ENCODE measurements around the gene COQ8B.
"Not testable (repeated sequence)": the region's sequence is repeated elsewhere in the genome, so short reads cannot be mapped to it uniquely, and the experiment has no call there.

Gene COQ8B

GRCh38 chr19:40716482-40717324, at the start of gene COQ8B, which contains the start of gene ITPKC:
Gene COQ8B (minus strand): TSS chr19:40716886. CDS start chr19:40714632, 2,254 bp downstream.
Gene ITPKC (plus strand): TSS chr19:40717112. CDS start chr19:40717136, 24 bp downstream.
- DNase-seq (ENCODE audit: low read depth in 2 of 2): peak; percentile 91 to 94

DNA sequence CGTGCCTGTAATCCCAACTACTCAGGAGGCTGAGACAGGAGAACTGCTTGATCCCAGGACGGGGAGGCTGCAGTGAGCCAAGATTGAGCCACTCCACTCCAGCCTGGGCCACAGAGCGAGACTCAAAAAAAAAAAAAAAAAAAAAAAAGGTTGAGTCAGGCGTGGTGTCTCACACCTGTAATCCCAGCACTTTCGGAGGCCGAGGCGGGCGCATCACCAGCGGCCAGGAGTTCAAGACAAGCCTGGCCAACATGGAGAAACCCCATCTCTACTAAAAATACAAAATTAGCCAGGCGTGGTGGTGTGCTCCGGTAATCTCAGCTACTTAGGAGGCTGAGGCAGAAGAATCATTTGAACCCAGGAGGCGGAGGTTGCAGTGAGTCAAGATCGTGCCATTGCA, 49.7 kb upstream of the COQ8B start:
- not testable (repeated sequence) for DNase-seq (ENCODE audit: low read depth in 2 of 2)

DNA sequence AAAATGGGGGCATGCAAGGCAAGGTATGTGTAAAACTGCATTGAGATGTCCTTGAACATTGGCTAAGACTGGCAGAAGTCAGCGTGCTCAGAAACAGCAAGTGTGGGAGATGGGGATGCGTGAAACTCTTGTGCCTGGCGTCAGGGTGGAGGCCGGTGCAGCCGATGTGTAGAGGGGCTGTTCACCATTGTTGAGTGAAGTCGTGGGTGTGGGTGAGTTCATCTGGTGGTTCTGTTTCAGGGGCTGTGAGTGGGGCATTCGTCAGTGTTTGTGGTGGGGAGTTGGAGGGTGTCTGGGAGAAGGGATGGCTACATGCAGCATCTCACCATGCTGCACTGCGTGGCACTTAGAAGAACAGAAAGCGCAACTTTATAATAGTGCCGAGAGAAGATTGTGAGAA, 47.3 kb upstream of the COQ8B start:
- no peak for DNase-seq (ENCODE audit: low read depth in 2 of 2)

DNA sequence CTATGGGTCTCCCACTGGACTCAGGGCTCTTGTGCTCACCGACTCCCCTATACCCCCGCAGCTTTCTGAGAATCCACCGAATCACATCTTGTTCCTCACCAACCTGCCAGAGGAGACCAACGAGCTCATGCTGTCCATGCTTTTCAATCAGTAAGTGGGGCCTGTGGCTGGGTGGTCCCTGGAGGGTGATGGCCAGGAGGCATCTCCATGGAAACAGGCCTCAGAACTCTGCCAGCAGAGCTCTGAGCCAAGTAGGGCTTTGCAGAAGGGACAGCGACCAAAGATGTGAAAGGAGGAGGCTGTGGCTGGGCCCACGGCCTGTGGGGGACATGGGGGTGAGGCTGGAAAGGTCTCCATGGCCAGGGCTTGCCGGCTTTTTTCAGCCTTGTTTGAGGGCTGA, 46.8 kb upstream of the COQ8B start:
- DNase-seq (ENCODE audit: low read depth in 2 of 2): no peak

- no peak for DNase-seq (ENCODE audit: low read depth in 2 of 2)
Measured at GRCh38 chr19:40762754-40763470, 46.2 kb upstream of the COQ8B start.

- no peak for DNase-seq (ENCODE audit: low read depth in 2 of 2)
Measured at GRCh38 chr19:40759352-40759751, 42.7 kb upstream of the COQ8B start.

GRCh38 chr19:40758491-40758890, 41.8 kb upstream of the COQ8B start:
- no peak for DNase-seq (ENCODE audit: low read depth in 2 of 2)

- no peak for DNase-seq (ENCODE audit: low read depth in 2 of 2)
Measured at GRCh38 chr19:40756502-40757110, 39.9 kb upstream of the COQ8B start.

- no peak for DNase-seq (ENCODE audit: low read depth in 2 of 2)
Measured at GRCh38 chr19:40755791-40756190, 39.1 kb upstream of the COQ8B start.

GRCh38 chr19:40755248-40755624, 38.5 kb upstream of the COQ8B start:
- no peak for DNase-seq (ENCODE audit: low read depth in 2 of 2)

GRCh38 chr19:40754611-40755247, 38.0 kb upstream of the COQ8B start:
- DNase-seq (ENCODE audit: low read depth in 2 of 2): no peak

- no peak for DNase-seq (ENCODE audit: low read depth in 2 of 2)
Measured at GRCh38 chr19:40752257-40752781, 35.6 kb upstream of the COQ8B start.

- peak; percentile 95 for DNase-seq (ENCODE audit: low read depth in 2 of 2)
Measured at GRCh38 chr19:40750874-40751537, 34.3 kb upstream of the COQ8B start, which contains the start of gene SNRPA. Gene SNRPA (plus strand): TSS chr19:40751203. CDS start chr19:40751409, 206 bp downstream.

DNA sequence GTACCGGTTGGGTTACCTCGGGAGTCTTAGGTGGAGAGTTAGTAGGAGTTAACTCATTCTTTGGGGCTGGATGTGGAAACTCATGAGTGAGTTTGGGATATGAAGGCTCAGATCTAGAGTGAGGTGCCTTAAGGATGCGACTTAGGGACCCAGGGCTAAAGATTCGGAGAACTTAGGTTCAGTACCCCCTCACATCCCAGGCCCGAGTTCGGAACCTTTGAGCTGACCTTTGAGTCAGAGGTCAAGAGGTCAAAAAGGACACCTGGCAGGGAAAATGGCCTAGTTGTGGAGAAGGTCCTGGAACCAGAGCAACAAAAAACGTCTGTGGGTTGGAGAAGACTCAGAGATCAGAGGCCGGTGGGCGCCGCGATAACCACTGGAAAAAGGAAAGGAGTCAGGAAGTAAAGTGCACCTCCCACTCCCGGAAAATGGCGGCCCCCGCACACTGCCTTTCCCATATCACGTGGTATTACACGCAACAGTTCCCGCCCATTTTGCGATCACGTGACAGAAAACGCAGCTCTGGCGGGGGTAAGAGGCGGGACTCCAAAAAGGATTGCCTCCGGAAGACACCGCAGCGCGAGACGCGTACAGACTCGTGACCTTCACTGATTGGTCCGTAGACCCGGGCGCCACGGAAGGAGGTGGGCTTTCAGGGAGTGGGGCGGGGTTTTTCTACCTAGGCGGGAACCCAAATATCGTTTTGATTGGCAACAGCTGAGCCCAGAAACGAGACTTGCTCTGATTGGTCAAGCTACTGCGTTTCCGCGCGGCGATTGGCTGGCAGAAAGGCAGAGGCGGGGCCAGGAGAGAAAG, 33.6 kb upstream of the COQ8B start, which contains the start of gene ACTMAP:
TSS of gene ACTMAP (minus strand) at position 420 of the 816 bp plus-strand sequence. CDS start 674 bp downstream, outside the sequence.
- peak; percentile 100 for DNase-seq (ENCODE audit: low read depth in 2 of 2)

DNA sequence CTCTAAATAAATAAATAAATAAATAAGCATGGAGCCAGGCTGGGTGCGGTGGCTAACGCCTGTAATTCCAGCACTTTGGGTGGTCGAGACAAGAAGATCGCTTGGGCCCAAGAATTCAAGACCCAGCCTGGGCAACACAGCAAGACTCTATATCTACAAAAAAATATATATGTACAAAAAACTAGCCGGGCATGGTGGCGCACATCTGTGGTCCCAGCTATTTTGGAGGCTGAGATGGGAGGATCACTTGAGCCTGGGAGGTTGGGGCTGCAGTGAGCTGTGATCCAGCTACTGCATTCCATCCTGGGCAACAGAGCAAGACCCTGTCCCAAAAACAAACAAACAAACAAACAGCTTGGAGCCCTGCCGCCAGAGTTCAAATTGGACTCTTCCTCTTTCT, 30.9 kb upstream of the COQ8B start:
- DNase-seq (ENCODE audit: low read depth in 2 of 2): no peak

DNA sequence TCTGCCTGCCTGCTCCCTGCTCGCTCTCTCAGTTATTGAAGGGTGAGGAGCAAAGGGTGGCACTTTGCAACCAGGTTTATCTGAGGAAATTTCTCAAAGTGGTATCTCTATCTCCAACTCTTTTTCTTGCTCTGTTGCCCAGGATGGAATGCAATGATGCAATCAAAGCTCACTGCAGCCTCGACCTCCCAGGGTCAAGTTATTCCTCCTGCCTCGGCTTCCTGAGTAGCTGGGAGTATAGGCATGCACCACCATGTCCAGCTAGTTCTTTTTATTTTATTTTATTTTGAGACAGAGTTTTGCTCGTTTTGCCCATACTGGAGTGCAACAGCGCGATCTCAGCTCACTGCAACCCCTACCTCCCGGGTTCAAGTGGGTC, 28.7 kb upstream of the COQ8B start:
- peak in 1 of 2 experiments; percentile 12 for DNase-seq (ENCODE audit: low read depth in 2 of 2)

- DNase-seq (ENCODE audit: low read depth in 2 of 2): no peak
Measured at GRCh38 chr19:40744554-40745401, 28.1 kb upstream of the COQ8B start.

GRCh38 chr19:40743926-40744325, 27.2 kb upstream of the COQ8B start:
- DNase-seq (ENCODE audit: low read depth in 2 of 2): no peak

DNA sequence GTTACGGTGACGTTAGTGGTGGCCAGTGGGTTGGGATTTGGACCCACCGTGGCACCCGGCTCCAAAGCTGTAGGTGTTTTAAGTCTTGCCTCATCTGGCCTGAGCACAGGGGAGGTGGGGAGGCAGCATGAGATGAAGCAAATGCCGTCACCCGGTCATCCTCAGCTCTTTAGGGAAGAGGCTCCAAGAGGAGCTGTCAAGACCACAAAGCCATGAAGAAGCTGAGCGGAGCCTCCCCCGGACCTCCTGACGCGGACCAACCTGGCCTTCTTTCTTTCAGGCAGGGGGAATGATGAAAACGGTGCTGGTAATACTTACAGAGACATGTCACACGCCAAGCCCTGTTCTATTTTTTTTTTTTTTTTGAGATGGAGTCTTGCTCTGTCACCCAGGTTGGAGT, 26.2 kb upstream of the COQ8B start:
- no peak for DNase-seq (ENCODE audit: low read depth in 2 of 2)
